ES-I3 (cell line): ENCODE results near the gene CSNK1A1.
"Not testable (repeated sequence)": the region's sequence is repeated elsewhere in the genome, so short reads cannot be mapped to it uniquely, and the experiment has no call there.

ENCODE experiments used
- H3K36me3 ChIP-seq: 2 replicates; pipeline ENCODE4 v1.6.1; 2013; ENCODE audit warnings: mild to moderate bottlenecking, low read length, control low read depth, moderate library complexity; ENCODE audit not compliant: insufficient read depth
- H3K4me1 ChIP-seq: 2 replicates; pipeline ENCODE4 v1.6.1; 2013; ENCODE audit warnings: mild to moderate bottlenecking, control low read depth, low read length; ENCODE audit not compliant: insufficient read depth
- H3K9ac ChIP-seq: 2 replicates; pipeline ENCODE4 v1.6.1; 2013; ENCODE audit warnings: low read depth, mild to moderate bottlenecking, low read length, moderate library complexity
- H3K9me3 ChIP-seq: 2 replicates; pipeline ENCODE4 v1.6.1; 2013; ENCODE audit warnings: mild to moderate bottlenecking, low read length, moderate library complexity; ENCODE audit not compliant: control insufficient read depth, insufficient read depth

The CSNK1A1 gene

GRCh38 chr5:149529463-149529862, 21.8 kb downstream of the CSNK1A1 start:
- H3K36me3 ChIP-seq: peaks cover 3% of the 10 kb centered on the region; the same call in 1 of the 2 replicates
- peaks cover 19% of the 10 kb centered on the region; the same call in 1 of the 2 replicates for H3K4me1 ChIP-seq
- no peak overlapping the region for H3K9ac ChIP-seq
- no peaks in the 10 kb centered on the region for H3K9me3 ChIP-seq

DNA sequence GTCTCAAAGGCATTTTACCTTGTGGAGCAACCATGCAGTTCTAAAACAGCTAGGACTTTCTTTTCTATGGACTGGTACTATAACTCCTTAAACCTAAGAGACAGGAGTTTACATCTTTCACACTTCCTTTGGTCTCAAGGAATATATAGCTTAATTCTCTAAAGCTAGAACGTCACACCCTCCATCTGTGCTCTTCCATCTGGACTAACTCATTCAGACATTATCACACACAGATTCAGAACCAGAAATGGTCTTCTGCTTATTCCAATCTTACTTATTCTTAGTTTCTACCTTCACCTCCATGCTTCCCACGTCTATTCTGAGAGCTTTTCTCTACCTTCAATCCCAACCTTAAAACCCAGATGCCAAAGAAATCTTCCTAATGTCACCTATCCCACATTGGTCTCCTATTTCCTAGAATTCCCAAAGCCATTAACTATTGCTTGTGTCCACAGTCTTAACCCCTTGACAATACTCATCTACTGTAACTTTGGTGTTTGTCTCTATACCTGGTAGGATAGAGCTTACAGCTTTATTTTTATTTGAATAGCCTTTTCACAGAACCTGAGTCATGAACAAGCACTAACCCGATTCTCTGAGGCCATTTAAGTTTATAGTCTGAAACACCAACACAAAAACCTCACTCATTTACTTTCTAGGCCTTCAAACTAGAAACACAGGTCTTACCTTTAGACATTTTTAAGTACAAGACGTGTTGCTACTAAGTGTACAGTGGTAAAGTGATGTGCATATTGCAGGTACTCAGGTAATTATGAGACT, 22.8 kb downstream of the CSNK1A1 start:
- no peak overlapping the region for H3K9ac ChIP-seq
- no peaks in the 10 kb centered on the region for H3K9me3 ChIP-seq
- peaks cover 1% of the 10 kb centered on the region for H3K36me3 ChIP-seq
- H3K4me1 ChIP-seq: peaks cover 19% of the 10 kb centered on the region; the same call in 1 of the 2 replicates

DNA sequence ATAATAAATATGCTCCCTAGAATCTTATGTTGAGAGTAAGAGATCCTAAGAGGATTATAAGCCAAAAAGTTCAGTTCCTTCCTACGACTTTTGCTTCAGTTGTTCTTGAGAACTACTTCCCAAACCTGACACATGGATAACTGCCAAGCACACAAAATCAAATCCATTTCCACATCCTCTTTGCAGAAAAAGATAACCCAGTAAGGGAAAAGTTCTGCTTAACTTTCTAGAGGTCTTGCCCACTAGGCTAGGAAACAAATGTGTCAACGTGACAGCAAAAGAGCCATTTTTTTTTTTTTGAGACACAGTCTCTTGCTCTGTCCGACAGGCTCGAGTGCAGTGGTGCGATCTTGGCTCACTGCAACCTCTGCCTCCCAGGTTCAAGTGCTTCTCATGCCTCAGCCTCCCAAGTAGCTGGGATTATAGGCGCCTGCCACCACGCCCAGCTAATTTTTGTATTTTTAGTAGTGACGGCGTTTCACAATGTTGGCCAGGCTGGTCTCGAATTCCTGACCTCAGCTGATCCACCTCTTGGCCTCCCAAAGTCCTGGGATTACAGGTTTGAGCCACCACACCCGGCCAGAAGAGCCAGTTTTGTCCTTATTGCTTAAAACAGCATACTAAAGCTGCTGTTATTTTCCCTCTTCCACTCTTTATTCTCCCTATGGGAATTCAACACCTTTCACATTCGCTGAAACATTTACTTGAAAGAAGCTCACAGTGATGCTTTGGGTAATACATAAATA, 24.2 kb downstream of the CSNK1A1 start:
- H3K9me3 ChIP-seq: no peaks in the 10 kb centered on the region
- H3K36me3 ChIP-seq: peaks cover 8% of the 10 kb centered on the region; the same call in 1 of the 2 replicates
- H3K9ac ChIP-seq: no peak overlapping the region
- peaks cover 14% of the 10 kb centered on the region; the same call in 1 of the 2 replicates for H3K4me1 ChIP-seq

DNA sequence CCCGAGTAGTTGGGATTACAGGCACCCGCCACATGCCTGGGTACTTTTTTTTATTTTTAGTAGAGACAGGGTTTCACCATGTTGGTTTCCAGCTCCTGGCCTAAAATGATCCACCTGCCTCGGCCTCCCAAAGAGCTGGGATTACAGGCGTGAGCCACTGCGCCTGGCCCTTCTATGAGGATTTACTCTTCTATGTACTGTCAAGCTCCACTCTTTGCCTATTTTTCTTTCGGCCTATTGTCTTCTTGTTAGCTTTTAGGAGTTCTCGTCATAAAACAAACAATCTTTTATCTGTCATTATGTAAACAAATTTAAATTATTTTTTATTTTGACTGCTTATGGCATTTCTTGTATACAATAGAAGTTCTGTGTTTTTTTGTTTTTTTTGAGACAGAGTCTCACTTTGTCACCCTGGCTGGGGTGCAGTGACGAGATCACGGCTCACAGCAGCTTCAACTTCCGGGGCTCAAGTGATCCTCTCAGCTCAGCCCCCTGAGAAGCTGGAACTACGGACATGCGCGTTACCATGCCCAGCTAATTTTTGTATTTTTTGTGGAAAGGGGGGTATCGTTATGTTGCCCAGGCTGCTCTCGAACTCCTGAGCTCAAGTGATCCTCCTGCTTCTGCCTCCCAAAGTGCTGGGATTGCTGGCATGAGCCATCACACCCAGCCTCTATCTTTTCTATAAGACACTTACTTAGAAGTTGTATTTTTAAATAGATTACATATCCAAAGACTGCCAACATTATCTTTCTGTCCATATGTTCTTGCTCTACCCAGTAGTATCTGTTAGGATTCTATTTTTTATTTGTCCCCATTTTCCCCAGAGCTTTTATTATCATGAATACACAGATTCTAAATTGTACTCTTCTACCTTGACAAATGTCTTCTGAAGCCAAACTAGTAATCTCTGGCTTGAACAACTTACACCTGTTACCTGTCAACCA, 29.2 kb downstream of the CSNK1A1 start:
- H3K4me1 ChIP-seq: peaks cover 38% of the 10 kb centered on the region
- no peak overlapping the region for H3K9ac ChIP-seq
- peaks cover 14% of the 10 kb centered on the region; the same call in 1 of the 2 replicates for H3K36me3 ChIP-seq
- no peaks in the 10 kb centered on the region for H3K9me3 ChIP-seq

DNA sequence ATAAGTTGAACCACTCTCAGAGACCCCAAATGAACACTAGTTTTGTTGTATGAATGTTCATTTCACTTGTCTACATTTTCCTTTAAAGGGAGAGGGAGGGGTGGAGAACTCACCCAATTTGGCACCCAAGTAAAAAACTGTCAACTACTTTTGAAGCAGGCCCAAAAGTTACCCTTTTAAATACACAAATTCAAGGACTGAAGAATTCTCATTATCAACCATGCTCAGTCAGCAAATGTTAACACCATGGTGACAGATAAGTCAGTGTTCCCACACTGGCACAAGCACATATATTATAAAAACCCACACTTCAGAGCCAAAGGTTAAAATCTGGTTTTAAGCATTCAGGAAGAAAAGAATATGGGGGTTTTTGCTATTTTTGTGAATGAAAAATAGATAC, 31.6 kb downstream of the CSNK1A1 start:
- no peaks in the 10 kb centered on the region for H3K9me3 ChIP-seq
- H3K4me1 ChIP-seq: peaks cover 38% of the 10 kb centered on the region
- peaks cover 14% of the 10 kb centered on the region; the same call in 1 of the 2 replicates for H3K36me3 ChIP-seq
- H3K9ac ChIP-seq: no peak overlapping the region

GRCh38 chr5:149518620-149519019, 32.6 kb downstream of the CSNK1A1 start:
- Histone ChIP-seq H3K9ac (no peak overlapping the region), H3K4me1 (peaks cover 38% of the 10 kb centered on the region), H3K9me3 (no peaks in the 10 kb centered on the region), H3K36me3 (peaks cover 14% of the 10 kb centered on the region; the same call in 1 of the 2 replicates)

- Histone ChIP-seq H3K4me1 (peaks cover 36% of the 10 kb centered on the region), H3K36me3 (peaks cover 14% of the 10 kb centered on the region; the same call in 1 of the 2 replicates), H3K9me3 (no peaks in the 10 kb centered on the region), H3K9ac (no peak overlapping the region)
Observed at GRCh38 chr5:149517461-149518122, 33.6 kb downstream of the CSNK1A1 start.

- H3K36me3 ChIP-seq: peaks cover 22% of the 10 kb centered on the region; the same call in 1 of the 2 replicates
- no peak overlapping the region for H3K9ac ChIP-seq
Observed at GRCh38 chr5:149514512-149514911, 36.7 kb downstream of the CSNK1A1 start.

DNA sequence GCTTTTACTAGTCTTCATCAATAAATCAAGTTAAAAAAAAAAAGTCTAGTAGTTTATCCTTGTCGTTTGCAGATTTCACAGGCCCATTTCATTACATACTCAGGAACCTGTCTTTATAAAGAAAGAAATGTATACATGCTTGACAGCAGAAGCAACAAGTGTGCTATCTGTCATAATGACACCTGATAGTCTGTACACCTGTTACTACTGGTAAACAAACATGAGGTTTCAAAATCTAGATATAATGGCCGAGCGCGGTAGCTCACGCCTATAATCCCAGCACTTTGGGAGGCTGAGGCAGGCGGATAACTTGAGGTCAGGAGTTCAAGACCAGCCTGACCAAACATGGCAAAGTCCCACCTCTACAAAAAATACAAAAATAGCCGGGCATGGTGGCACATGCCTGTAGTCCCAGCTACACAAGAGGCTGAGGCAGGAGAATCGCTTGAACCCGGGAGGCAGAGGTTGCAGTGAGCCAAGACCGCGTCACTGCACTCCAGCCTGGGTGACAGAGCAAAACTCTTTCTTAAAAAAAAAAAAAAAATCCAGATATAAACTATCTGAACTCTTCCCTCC, 37.8 kb downstream of the CSNK1A1 start:
- not testable (repeated sequence) for H3K4me1 ChIP-seq, H3K9ac ChIP-seq, H3K9me3 ChIP-seq
- peaks cover 27% of the 10 kb centered on the region; the same call in 1 of the 2 replicates for H3K36me3 ChIP-seq

More at GRCh38 chr5:149514512-149514911, 36.7 kb downstream of the CSNK1A1 start:
- Histone ChIP-seq H3K4me1 (peaks cover 18% of the 10 kb centered on the region), H3K9me3 (no peaks in the 10 kb centered on the region)

DNA sequence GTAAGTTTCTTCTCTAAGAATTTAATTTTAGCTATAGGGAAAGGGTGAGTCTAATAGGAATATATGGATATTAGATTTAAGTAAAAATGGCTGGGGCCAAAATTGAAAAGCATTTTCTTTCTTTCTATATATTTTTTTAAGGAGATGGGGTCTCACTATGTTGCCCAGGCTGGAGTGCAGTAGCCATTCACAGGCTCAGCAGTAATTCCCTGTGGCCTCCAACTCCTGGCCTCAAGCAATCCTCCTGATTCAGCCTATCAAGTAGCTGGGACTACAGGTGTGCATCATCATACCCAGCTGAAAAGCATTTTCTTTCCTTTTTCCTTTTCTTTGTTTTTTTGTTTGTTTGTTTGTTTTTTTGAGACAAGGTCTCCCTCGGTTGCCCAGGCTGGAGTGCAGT, 41.1 kb downstream of the CSNK1A1 start:
- no peak overlapping the region for H3K9ac ChIP-seq
- H3K36me3 ChIP-seq: peaks cover 37% of the 10 kb centered on the region
- H3K9me3 ChIP-seq: no peaks in the 10 kb centered on the region
- no peaks in the 10 kb centered on the region for H3K4me1 ChIP-seq

DNA sequence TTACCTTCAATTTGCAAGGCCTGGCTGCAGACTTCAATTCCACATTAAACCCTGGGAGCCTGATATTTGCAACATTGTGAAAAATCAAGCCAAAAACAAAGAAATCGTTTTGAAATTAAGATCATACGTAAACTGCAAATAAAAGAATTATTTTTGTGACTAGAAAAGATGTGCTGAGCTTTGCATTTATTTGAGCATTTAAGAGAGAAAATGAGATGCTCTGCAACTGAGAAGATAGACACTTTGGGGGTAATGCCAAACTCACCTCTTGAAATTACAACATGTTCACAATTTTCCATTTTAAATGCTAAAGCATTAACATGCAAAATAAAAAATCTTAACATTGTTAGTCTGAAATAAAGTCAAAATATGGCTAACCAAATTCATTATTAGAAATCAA, 46.6 kb downstream of the CSNK1A1 start:
- Histone ChIP-seq H3K4me1 (peaks cover 9% of the 10 kb centered on the region; the same call in 1 of the 2 replicates), H3K9me3 (no peaks in the 10 kb centered on the region), H3K9ac (no peak overlapping the region), H3K36me3 (peaks cover 47% of the 10 kb centered on the region)

- H3K9ac ChIP-seq: no peak overlapping the region
- no peaks in the 10 kb centered on the region for H3K9me3 ChIP-seq
- H3K36me3 ChIP-seq: peaks cover 38% of the 10 kb centered on the region
Observed at GRCh38 chr5:149503006-149503405, 48.2 kb downstream of the CSNK1A1 start.

GRCh38 chr5:149500922-149501582, 50.2 kb downstream of the CSNK1A1 start:
- peaks cover 26% of the 10 kb centered on the region for H3K4me1 ChIP-seq
- no peaks in the 10 kb centered on the region for H3K9me3 ChIP-seq
- peaks cover 34% of the 10 kb centered on the region for H3K36me3 ChIP-seq
- H3K9ac ChIP-seq: no peak overlapping the region

More at GRCh38 chr5:149503006-149503405, 48.2 kb downstream of the CSNK1A1 start:
- H3K4me1 ChIP-seq: peaks cover 17% of the 10 kb centered on the region; the same call in 1 of the 2 replicates
